Vagina (tissue), 2 donors: Measurements from ENCODE around the gene TRIM46. TPM values are rescaled to one million over a fixed set of nuclear protein-coding genes. Genes with fewer than 3 reads are reported as not detected.
"Not testable (repeated sequence)": the region's sequence is repeated elsewhere in the genome, so short reads cannot be mapped to it uniquely, and the experiment has no call there.

Experiments
- DNase-seq, 2 donors: peaks; one replicate each; pipeline ENCODE4 v3.0.0-alpha.2; 2017; ENCODE audit errors: extremely low spot score in 2 of 2
- H3K27ac ChIP-seq: fragments of 200-600 bp; sonication (generic); one replicate; pipeline ENCODE4 v1.5.1; 2019
- H3K27me3 ChIP-seq: fragments of 200-600 bp; sonication (generic); one replicate; pipeline ENCODE4 v1.5.1; 2019
- H3K36me3 ChIP-seq, 2 donors: fragments of 200-600 bp; sonication (generic); one replicate each; pipeline ENCODE4 v1.5.1; 2017 to 2019
- H3K4me1 ChIP-seq: fragments of 200-600 bp; sonication (generic); one replicate; pipeline ENCODE4 v1.5.1; 2019
- H3K4me3 ChIP-seq, 2 donors: fragments of 200-600 bp; sonication (generic); 1 replicate in 1 of 2; 2 replicates in 1 of 2; pipeline ENCODE4 v1.5.1; 2016 to 2019
- H3K9me3 ChIP-seq: fragments of 200-600 bp; sonication (generic); one replicate; pipeline ENCODE4 v1.5.1; 2019
- CTCF ChIP-seq, 3 experiments: fragments of 450-650 bp in 2 of 3; fragments of 200-600 bp in 1 of 3; sonication (generic) in 1 of 3; IDR thresholded peaks; one replicate each; pipeline ENCODE4 v1.5.1; 2017 to 2019; ENCODE audit warnings: antibody characterized with exemption in 3 of 3, mild to moderate bottlenecking in 2 of 3, moderate library complexity in 2 of 3
- POLR2A ChIP-seq, 2 donors: fragments of 450-650 bp; IDR thresholded peaks; one replicate each; pipeline ENCODE4 v1.6.1; 2017; ENCODE audit warnings: antibody characterized with exemption in 2 of 2, mild to moderate bottlenecking in 2 of 2, moderate library complexity in 2 of 2
- POLR2AphosphoS5 ChIP-seq, 2 donors: sonication (generic); formaldehyde crosslinking; IDR thresholded peaks; one replicate each; pipeline ENCODE4 v1.9.0; 2017; ENCODE audit warnings: antibody characterized with exemption in 2 of 2, mild to moderate bottlenecking in 2 of 2, low read depth in 1 of 2; ENCODE audit not compliant: insufficient read depth in 1 of 2
- intact Hi-C: fragments of 100-400 bp; cut with DNase I; formaldehyde crosslinking; loops from one replicate; pipeline ENCODE4 v1.15.1; 2023
- total RNA-seq: library from RNA; depleted of rRNA; stranded (reverse); fragments of >200 nt; gene quantifications from one replicate; pipeline ENCODE4 v1.2.3, GENCODE V29; 2016

TRIM46 gene
- total RNA-seq, 1 donor from 2014 or later: 2.7 TPM

DNA sequence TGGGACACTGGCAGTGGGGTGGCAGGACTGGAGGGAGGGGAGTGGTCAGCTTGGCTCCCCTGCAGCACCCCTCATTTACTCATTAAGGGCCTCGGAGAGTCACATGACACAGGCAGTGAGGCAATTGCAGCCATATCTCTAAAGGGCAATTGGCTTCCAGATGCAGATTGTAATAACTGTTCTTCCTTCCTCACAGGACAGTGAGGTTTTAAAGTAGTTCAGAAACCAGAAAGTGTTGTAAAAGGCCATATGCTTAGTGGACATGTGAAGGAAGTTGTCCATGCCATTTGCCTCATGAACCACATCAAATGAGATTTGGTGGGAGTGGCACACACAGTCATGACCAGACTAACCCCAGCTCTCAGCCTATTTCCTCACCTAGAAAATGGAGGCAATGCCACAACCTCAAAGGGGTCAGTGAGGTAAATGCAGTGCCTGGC is 46.0 kb downstream of the TRIM46 start:
- Histone ChIP-seq H3K4me1 (peaks cover 10% of the 10 kb centered on the region), H3K4me3 (peak overlapping the region; percentile 16 to 18), H3K27ac (peak overlapping the region; percentile 27), H3K36me3 (no peaks in the 10 kb centered on the region), H3K9me3 (no peaks in the 10 kb centered on the region), H3K27me3 (no peaks in the 10 kb centered on the region)
- TF ChIP-seq POLR2AphosphoS5 (IDR thresholded peaks at IDR 0.05; ENCODE audit: insufficient read depth in 1 of 2, low read depth in 1 of 2) (no peak), CTCF (IDR thresholded peaks at IDR 0.05) (no peak), POLR2A (IDR thresholded peaks at IDR 0.05) (no peak)
- no peak for DNase-seq
- intact Hi-C loops: no loop called here

- H3K27me3 ChIP-seq, H3K9me3 ChIP-seq, intact Hi-C loops, H3K36me3 ChIP-seq, H3K27ac ChIP-seq, DNase-seq, H3K4me3 ChIP-seq: not testable (repeated sequence)
- H3K4me1 ChIP-seq: peaks cover 17% of the 10 kb centered on the region
Observed at GRCh38 chr1:155220211-155220965, 46.7 kb downstream of the TRIM46 start.

- intact Hi-C loops: no loop called here
- no peaks in the 10 kb centered on the region for H3K36me3 ChIP-seq
- H3K4me1 ChIP-seq: peaks cover 33% of the 10 kb centered on the region
- H3K27me3 ChIP-seq: no peaks in the 10 kb centered on the region
- no peaks in the 10 kb centered on the region for H3K9me3 ChIP-seq
- DNase-seq: no peak
- H3K27ac ChIP-seq: no peak overlapping the region
- no peak for TF ChIP-seq CTCF (IDR thresholded peaks at IDR 0.05)
- TF ChIP-seq POLR2AphosphoS5 (IDR thresholded peaks at IDR 0.05; ENCODE audit: insufficient read depth in 1 of 2, low read depth in 1 of 2): no peak
- no peak for TF ChIP-seq POLR2A (IDR thresholded peaks at IDR 0.05)
- no peak overlapping the region for H3K4me3 ChIP-seq
Observed at GRCh38 chr1:155223047-155223446, 49.4 kb downstream of the TRIM46 start.

GRCh38 chr1:155225404-155225759 is 51.7 kb downstream of the TRIM46 start:
- not testable (repeated sequence) for H3K9me3 ChIP-seq

GRCh38 chr1:155226188-155226909 is 52.7 kb downstream of the TRIM46 start:
- no peaks in the 10 kb centered on the region for H3K36me3 ChIP-seq
- H3K27me3 ChIP-seq: no peaks in the 10 kb centered on the region
- intact Hi-C loops: loop anchor here (5.0 kb wide), 1 partner anchor 49 kb away; no protein-coding TSS in a partner anchor
- TF ChIP-seq CTCF (IDR thresholded peaks at IDR 0.05) (peak; percentile 40 to 65 (median 48)), POLR2A (IDR thresholded peaks at IDR 0.05) (no peak)
- DNase-seq: no peak
- no peaks in the 10 kb centered on the region for H3K9me3 ChIP-seq
- peak overlapping the region; percentile 57 to 66 for H3K4me3 ChIP-seq
- H3K27ac ChIP-seq: peak overlapping the region; percentile 79
- H3K4me1 ChIP-seq: peaks cover 23% of the 10 kb centered on the region

More at GRCh38 chr1:155225404-155225759, 51.7 kb downstream of the TRIM46 start:
- not testable (repeated sequence) for DNase-seq, H3K4me3 ChIP-seq, H3K27me3 ChIP-seq, H3K36me3 ChIP-seq
- Histone ChIP-seq H3K4me1 (peaks cover 23% of the 10 kb centered on the region), H3K27ac (peak overlapping the region; percentile 6)
- intact Hi-C loops: loop anchor here (5.0 kb wide), 1 partner anchor 48 kb away; no protein-coding TSS in a partner anchor

DNA sequence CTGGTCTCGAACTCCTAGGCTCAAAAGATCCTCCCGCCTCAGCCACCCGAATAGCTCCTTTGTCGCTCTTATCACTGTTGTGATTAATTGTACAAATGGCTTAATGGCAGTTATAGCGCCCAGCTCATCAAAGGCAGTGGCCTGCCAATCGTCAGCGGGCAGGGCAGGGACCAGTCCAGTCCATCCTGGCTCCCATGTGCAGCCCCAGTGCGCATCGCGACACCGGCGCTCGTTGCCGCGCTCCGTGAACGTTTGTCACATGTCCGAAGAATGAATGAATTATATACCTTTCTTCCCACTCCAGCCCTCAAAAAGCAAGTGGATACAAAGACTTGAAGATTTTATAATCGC is 53.2 kb downstream of the TRIM46 start:
- TF ChIP-seq POLR2A (IDR thresholded peaks at IDR 0.05) (no peak), POLR2AphosphoS5 (IDR thresholded peaks at IDR 0.05; ENCODE audit: insufficient read depth in 1 of 2, low read depth in 1 of 2) (no peak), CTCF (IDR thresholded peaks at IDR 0.05) (peak in 1 of 3 experiments; percentile 4)
- Histone ChIP-seq H3K36me3 (no peaks in the 10 kb centered on the region), H3K27me3 (no peaks in the 10 kb centered on the region), H3K4me3 (peak overlapping the region; percentile 57 to 66), H3K27ac (peak overlapping the region; percentile 79), H3K4me1 (peaks cover 27% of the 10 kb centered on the region), H3K9me3 (no peaks in the 10 kb centered on the region)
- no peak for DNase-seq
- intact Hi-C loops: loop anchor here (1.0 to 5.0 kb wide), 2 partner anchors 33 to 50 kb away; no protein-coding TSS in a partner anchor
